KMS-11 (cell line): Measurements from ENCODE around the gene AMFR.

Experiments
- H2AFZ ChIP-seq: fragments of 200-600 bp; sonication (generic); 2 replicates; pipeline ENCODE4 v1.6.1; 2016; ENCODE audit warnings: antibody characterized with exemption, mixed run types, low read depth
- H3K27ac ChIP-seq: fragments of 200-600 bp; sonication (generic); 2 replicates; pipeline ENCODE4 v1.6.1; 2016; ENCODE audit warnings: mild to moderate bottlenecking, mixed run types
- H3K27me3 ChIP-seq: fragments of 200-600 bp; sonication (generic); 2 replicates; pipeline ENCODE4 v1.6.1; 2017; ENCODE audit warnings: mild to moderate bottlenecking, low read depth, mixed run types, moderate library complexity; ENCODE audit not compliant: insufficient read depth
- H3K36me3 ChIP-seq: fragments of 200-600 bp; sonication (generic); 2 replicates; pipeline ENCODE4 v1.6.1; 2017; ENCODE audit warnings: mild to moderate bottlenecking, mixed run types; ENCODE audit not compliant: insufficient read depth
- H3K4me1 ChIP-seq: fragments of 200-600 bp; sonication (generic); 2 replicates; pipeline ENCODE4 v1.6.1; 2016; ENCODE audit warnings: mild to moderate bottlenecking, low read depth, mixed run types; ENCODE audit not compliant: poor library complexity, severe bottlenecking
- H3K4me2 ChIP-seq: fragments of 200-600 bp; sonication (generic); 2 replicates; pipeline ENCODE4 v1.7.0; 2016; ENCODE audit warnings: mild to moderate bottlenecking, mixed run types
- H3K4me3 ChIP-seq: fragments of 200-600 bp; sonication (generic); IDR thresholded peaks from 2 replicates; pipeline ENCODE4 v1.6.1; 2017; ENCODE audit warnings: low read depth, low read length, mixed read lengths; ENCODE audit not compliant: insufficient read depth
- H3K79me2 ChIP-seq: fragments of 200-600 bp; sonication (generic); 2 replicates; pipeline ENCODE4 v1.6.1; 2016; ENCODE audit warnings: low read depth, mixed run types; ENCODE audit not compliant: insufficient read depth
- H3K9ac ChIP-seq: fragments of 200-600 bp; sonication (generic); 2 replicates; pipeline ENCODE4 v1.6.1; 2016; ENCODE audit warnings: mild to moderate bottlenecking, mixed run types
- H4K20me1 ChIP-seq: fragments of 200-600 bp; sonication (generic); 2 replicates; pipeline ENCODE4 v1.6.1; 2016; ENCODE audit warnings: mild to moderate bottlenecking, mixed run types; ENCODE audit not compliant: insufficient read depth
- CTCF ChIP-seq: fragments of 200-600 bp; sonication (generic); conservative IDR thresholded peaks from 2 replicates; pipeline ENCODE4 v1.6.1; 2017; ENCODE audit warnings: low read depth, mild to moderate bottlenecking, antibody characterized with exemption, low read length, moderate library complexity, mixed read lengths

Gene AMFR

GRCh38 chr16:56316545-56316944, 108.8 kb downstream of the AMFR start:
- Histone ChIP-seq H3K4me1 (no peaks in the 10 kb centered on the region), H3K27me3 (no peaks in the 10 kb centered on the region), H3K4me3 (no peak overlapping the region), H3K4me2 (no peak overlapping the region), H3K27ac (no peak overlapping the region), H3K36me3 (no peaks in the 10 kb centered on the region), H3K9ac (no peak overlapping the region), H3K79me2 (no peaks in the 10 kb centered on the region), H4K20me1 (no peaks in the 10 kb centered on the region), H2AFZ (no peak overlapping the region)
- TF ChIP-seq CTCF: no peak

GRCh38 chr16:56315955-56316354, 109.4 kb downstream of the AMFR start:
- H2AFZ ChIP-seq: no peak overlapping the region
- H4K20me1 ChIP-seq: no peaks in the 10 kb centered on the region
- no peak overlapping the region for H3K27ac ChIP-seq
- H3K79me2 ChIP-seq: no peaks in the 10 kb centered on the region
- TF ChIP-seq CTCF: no peak
- H3K4me1 ChIP-seq: no peaks in the 10 kb centered on the region
- no peaks in the 10 kb centered on the region for H3K27me3 ChIP-seq
- no peaks in the 10 kb centered on the region for H3K36me3 ChIP-seq
- H3K4me2 ChIP-seq: no peak overlapping the region
- H3K4me3 ChIP-seq: no peak overlapping the region
- H3K9ac ChIP-seq: no peak overlapping the region

- Histone ChIP-seq H3K79me2 (no peaks in the 10 kb centered on the region), H3K27ac (no peak overlapping the region), H3K36me3 (no peaks in the 10 kb centered on the region), H2AFZ (no peak overlapping the region), H4K20me1 (no peaks in the 10 kb centered on the region), H3K9ac (no peak overlapping the region), H3K4me2 (no peak overlapping the region), H3K27me3 (no peaks in the 10 kb centered on the region), H3K4me3 (no peak overlapping the region), H3K4me1 (no peaks in the 10 kb centered on the region)
- TF ChIP-seq CTCF: no peak
These were observed 111.0 kb downstream of the AMFR start for GRCh38 chr16:56314244-56314850.

- Histone ChIP-seq H3K27ac (no peak overlapping the region), H3K4me3 (no peak overlapping the region), H3K4me1 (no peaks in the 10 kb centered on the region), H3K79me2 (no peaks in the 10 kb centered on the region), H4K20me1 (no peaks in the 10 kb centered on the region), H2AFZ (no peak overlapping the region), H3K9ac (no peak overlapping the region), H3K4me2 (no peak overlapping the region), H3K27me3 (no peaks in the 10 kb centered on the region), H3K36me3 (no peaks in the 10 kb centered on the region)
- no peak for TF ChIP-seq CTCF
These were observed 112.8 kb downstream of the AMFR start for GRCh38 chr16:56312556-56312955.
